K562 (cell line): Measurements from ENCODE around the gene ANXA3. TPM values are rescaled to one million over a fixed set of nuclear protein-coding genes. Genes with fewer than 3 reads are reported as not detected.

Experiments used
- CBX2 ChIP-seq: fragments of 200-600 bp; sonication (generic); IDR thresholded peaks from one replicate; pipeline ENCODE4 v1.6.1; 2012; ENCODE audit warnings: mild to moderate bottlenecking, low read length, inconsistent platforms; ENCODE audit not compliant: insufficient read depth, poor library complexity, severe bottlenecking
- EGR1 ChIP-seq: fragments of 450-650 bp; conservative IDR thresholded peaks from 2 replicates; pipeline ENCODE4 v1.6.1; 2017; ENCODE audit warnings: mild to moderate bottlenecking
- FOXJ2 ChIP-seq: fragments of 200-800 bp; sonication (Bioruptor generic); IDR thresholded peaks from 2 replicates; pipeline ENCODE4 v1.6.1; 2016; ENCODE audit warnings: missing genetic modification characterization, missing compliant biosample characterization
- KAT2B ChIP-seq: IDR thresholded peaks from one replicate; pipeline ENCODE4 v1.6.1; 2012; ENCODE audit warnings: low read depth, mild to moderate bottlenecking, control low read depth, inconsistent platforms, low read length, moderate library complexity
- LARP7 ChIP-seq: fragments of 450-650 bp; IDR thresholded peaks from 2 replicates; pipeline ENCODE4 v1.6.1; 2016
- MED1 ChIP-seq: sonication (generic); formaldehyde crosslinking; IDR thresholded peaks from 2 replicates; pipeline ENCODE4 v1.8.1; 2023; ENCODE audit warnings: missing genetic modification reagents, borderline replicate concordance
- RAD21 ChIP-seq, 2 experiments: fragments of 250-450 bp in 1 of 2; fragments of 450-650 bp in 1 of 2; sonication (Bioruptor Pico) in 1 of 2; formaldehyde crosslinking in 1 of 2; IDR thresholded peaks in 1 of 2; conservative IDR thresholded peaks in 1 of 2; 2 replicates each; pipeline versions ENCODE4 v1.4.0 to v1.8.0; 2020 to 2022; ENCODE audit warnings: mild to moderate bottlenecking in 2 of 2, moderate library complexity in 1 of 2
- SIN3A ChIP-seq, 2 experiments: fragments of 150-350 bp in 1 of 2; IDR thresholded peaks; 2 replicates each; pipeline ENCODE4 v1.6.1; 2011 to 2016; ENCODE audit warnings: borderline replicate concordance in 2 of 2, low read depth in 2 of 2, low read length in 2 of 2, mild to moderate bottlenecking in 2 of 2, moderate library complexity in 2 of 2; ENCODE audit not compliant: control insufficient read depth in 1 of 2
- SIX5 ChIP-seq, 2 experiments: IDR thresholded peaks; 2 replicates each; pipeline ENCODE4 v1.6.1; 2011; ENCODE audit warnings: low read length in 2 of 2, borderline replicate concordance in 1 of 2, low read depth in 1 of 2, mild to moderate bottlenecking in 1 of 2, moderate library complexity in 1 of 2; ENCODE audit not compliant: insufficient read depth in 1 of 2
- SNIP1 ChIP-seq: fragments of 450-650 bp; IDR thresholded peaks from 2 replicates; pipeline ENCODE4 v1.7.1; 2017; ENCODE audit warnings: low read depth, mild to moderate bottlenecking
- SOX6 ChIP-seq: fragments of 450-650 bp; IDR thresholded peaks from 2 replicates; pipeline ENCODE4 v1.6.1; 2014; ENCODE audit warnings: mild to moderate bottlenecking
- SP1 ChIP-seq: sonication (generic); formaldehyde crosslinking; IDR thresholded peaks from 2 replicates; pipeline ENCODE4 v1.8.1; 2022; ENCODE audit warnings: mild to moderate bottlenecking, missing genetic modification reagents
- SPI1 ChIP-seq: IDR thresholded peaks from 2 replicates; pipeline ENCODE4 v1.6.1; 2011; ENCODE audit warnings: low read depth, low read length, control low read depth, borderline replicate concordance
- STAG1 ChIP-seq: sonication (generic); formaldehyde crosslinking; IDR thresholded peaks from 2 replicates; pipeline ENCODE4 v1.5.0; 2020; ENCODE audit warnings: missing genetic modification reagents, borderline replicate concordance
- UBTF ChIP-seq, 2 experiments: IDR thresholded peaks; 2 replicates each; pipeline ENCODE4 v1.6.1; 2012; ENCODE audit warnings: improper control_type of control experiment in 2 of 2, low read depth in 2 of 2, low read length in 2 of 2, borderline replicate concordance in 1 of 2
- polyA plus RNA-seq, 8 experiments: library from polyadenylated mRNA; depleted of rRNA in 4 of 8; stranded (reverse) in 5 of 8; unstranded in 3 of 8; fragments of >200 nt; fragmentation: Nextera tagmentation in 2 of 8; fragmentation: Illumina TruSeq in 1 of 8; extraction: Ambion mirVana in 2 of 8; extraction: Trizol in 1 of 8; gene quantifications; 2 replicates each; pipeline versions ENCODE4 v1.2.1 to v1.2.3, GENCODE V29; 2011 to 2014; ENCODE audit warnings: inconsistent platforms in 1 of 8, missing spikeins in 1 of 8
- total RNA-seq, 7 experiments: library from RNA; depleted of rRNA in 6 of 7; stranded (reverse); fragments of >200 nt in 6 of 7; fragmentation: Illumina TruSeq in 2 of 7; extraction: Trizol in 2 of 7; gene quantifications; 2 replicates each; pipeline versions ENCODE4 v1.2.1 to v1.2.3, GENCODE V29; 2011 to 2021; ENCODE audit warnings: low replicate concordance in 1 of 7
- TF ChIP-seq, protein P1 (sequence below): fragments of 450-650 bp; IDR thresholded peaks from 2 replicates; pipeline ENCODE4 v1.6.1; 2017; ENCODE audit warnings: antibody characterized with exemption, mild to moderate bottlenecking
- TF ChIP-seq, protein P2 (sequence below): sonication (generic); formaldehyde crosslinking; IDR thresholded peaks from 2 replicates; pipeline ENCODE4 v1.8.0; 2022; ENCODE audit warnings: mild to moderate bottlenecking, low read depth, missing genetic modification reagents

ANXA3 gene
- total and polyA plus RNA-seq, 9 of the 15 experiments (the other 6 are each of a cell fraction or from before 2014, with no cell fraction given): 6.3 to 15.5 (median 9.8) TPM

- TF ChIP-seq, protein P1, sequence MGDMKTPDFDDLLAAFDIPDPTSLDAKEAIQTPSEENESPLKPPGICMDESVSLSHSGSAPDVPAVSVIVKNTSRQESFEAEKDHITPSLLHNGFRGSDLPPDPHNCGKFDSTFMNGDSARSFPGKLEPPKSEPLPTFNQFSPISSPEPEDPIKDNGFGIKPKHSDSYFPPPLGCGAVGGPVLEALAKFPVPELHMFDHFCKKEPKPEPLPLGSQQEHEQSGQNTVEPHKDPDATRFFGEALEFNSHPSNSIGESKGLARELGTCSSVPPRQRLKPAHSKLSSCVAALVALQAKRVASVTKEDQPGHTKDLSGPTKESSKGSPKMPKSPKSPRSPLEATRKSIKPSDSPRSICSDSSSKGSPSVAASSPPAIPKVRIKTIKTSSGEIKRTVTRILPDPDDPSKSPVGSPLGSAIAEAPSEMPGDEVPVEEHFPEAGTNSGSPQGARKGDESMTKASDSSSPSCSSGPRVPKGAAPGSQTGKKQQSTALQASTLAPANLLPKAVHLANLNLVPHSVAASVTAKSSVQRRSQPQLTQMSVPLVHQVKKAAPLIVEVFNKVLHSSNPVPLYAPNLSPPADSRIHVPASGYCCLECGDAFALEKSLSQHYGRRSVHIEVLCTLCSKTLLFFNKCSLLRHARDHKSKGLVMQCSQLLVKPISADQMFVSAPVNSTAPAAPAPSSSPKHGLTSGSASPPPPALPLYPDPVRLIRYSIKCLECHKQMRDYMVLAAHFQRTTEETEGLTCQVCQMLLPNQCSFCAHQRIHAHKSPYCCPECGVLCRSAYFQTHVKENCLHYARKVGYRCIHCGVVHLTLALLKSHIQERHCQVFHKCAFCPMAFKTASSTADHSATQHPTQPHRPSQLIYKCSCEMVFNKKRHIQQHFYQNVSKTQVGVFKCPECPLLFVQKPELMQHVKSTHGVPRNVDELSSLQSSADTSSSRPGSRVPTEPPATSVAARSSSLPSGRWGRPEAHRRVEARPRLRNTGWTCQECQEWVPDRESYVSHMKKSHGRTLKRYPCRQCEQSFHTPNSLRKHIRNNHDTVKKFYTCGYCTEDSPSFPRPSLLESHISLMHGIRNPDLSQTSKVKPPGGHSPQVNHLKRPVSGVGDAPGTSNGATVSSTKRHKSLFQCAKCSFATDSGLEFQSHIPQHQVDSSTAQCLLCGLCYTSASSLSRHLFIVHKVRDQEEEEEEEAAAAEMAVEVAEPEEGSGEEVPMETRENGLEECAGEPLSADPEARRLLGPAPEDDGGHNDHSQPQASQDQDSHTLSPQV: no peak
- TF ChIP-seq SPI1 (no peak), STAG1 (no peak), FOXJ2 (tag) (no peak), EGR1 (peak; percentile 72), SOX6 (0 out of 2 replicates have a peak, but pooled peaks have one; percentile 15), CBX2 (no peak), SP1 (CRISPR knock-in tag) (no peak), UBTF (IDR thresholded peaks at IDR 0.05; ENCODE audit: borderline replicate concordance in 1 of 2, low read depth in 2 of 2, low read length in 2 of 2) (no peak), RAD21 (CRISPR knock-in tag; conservative IDR thresholded peaks at IDR 0.05 in 1 of 2, IDR thresholded peaks at IDR 0.05 in 1 of 2) (no peak), MED1 (CRISPR knock-in tag) (no peak), SNIP1 (no peak), LARP7 (no peak), SIN3A (IDR thresholded peaks at IDR 0.05; ENCODE audit: borderline replicate concordance in 2 of 2, control insufficient read depth in 1 of 2, low read depth in 2 of 2, low read length in 2 of 2) (no peak), KAT2B (no peak), SIX5 (IDR thresholded peaks at IDR 0.05; ENCODE audit: borderline replicate concordance in 1 of 2, insufficient read depth in 1 of 2, low read depth in 1 of 2, low read length in 2 of 2) (no peak)
- TF ChIP-seq, protein P2, sequence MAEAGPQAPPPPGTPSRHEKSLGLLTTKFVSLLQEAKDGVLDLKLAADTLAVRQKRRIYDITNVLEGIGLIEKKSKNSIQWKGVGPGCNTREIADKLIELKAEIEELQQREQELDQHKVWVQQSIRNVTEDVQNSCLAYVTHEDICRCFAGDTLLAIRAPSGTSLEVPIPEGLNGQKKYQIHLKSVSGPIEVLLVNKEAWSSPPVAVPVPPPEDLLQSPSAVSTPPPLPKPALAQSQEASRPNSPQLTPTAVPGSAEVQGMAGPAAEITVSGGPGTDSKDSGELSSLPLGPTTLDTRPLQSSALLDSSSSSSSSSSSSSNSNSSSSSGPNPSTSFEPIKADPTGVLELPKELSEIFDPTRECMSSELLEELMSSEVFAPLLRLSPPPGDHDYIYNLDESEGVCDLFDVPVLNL (CRISPR knock-in tag): no peak
These were observed at the start of gene ANXA3 (continued) for GRCh38 chr4:78551420-78552351.
